Transverse colon (tissue), 3 donors: ENCODE data around the gene RALGDS.

Experiments used
- CTCF ChIP-seq, 5 experiments: fragments of 200-600 bp in 3 of 5; fragments of 450-650 bp in 2 of 5; sonication (generic) in 3 of 5; IDR thresholded peaks; 1 replicate in 2 of 5; 2 replicates in 3 of 5; pipeline ENCODE4 v1.5.1; 2016 to 2017; ENCODE audit warnings: antibody characterized with exemption in 5 of 5, inconsistent platforms in 3 of 5, mild to moderate bottlenecking in 2 of 5, moderate library complexity in 1 of 5
- EP300 ChIP-seq: sonication (generic); formaldehyde crosslinking; IDR thresholded peaks from one replicate; pipeline ENCODE4 v1.6.1; 2017; ENCODE audit warnings: antibody characterized with exemption, low read depth

GRCh38 chr9:133089271-133089671 is 31.8 kb downstream of the RALGDS start:
- no peak for TF ChIP-seq EP300
- TF ChIP-seq CTCF (IDR thresholded peaks at IDR 0.05) = no peak
